DOHH2 (cell line): ENCODE data around the gene CLTCL1.
A peak's percentile ranks its signal among the peaks of the same experiment; 100 is the strongest.

Experiments used
- H3F3A ChIP-seq: fragments of 200-600 bp; sonication (generic), shearing (Covaris generic); 2 replicates; pipeline ENCODE4 v1.6.0; 2016; ENCODE audit warnings: antibody characterized with exemption, mild to moderate bottlenecking; ENCODE audit not compliant: control insufficient read depth, insufficient read depth
- H3K27ac ChIP-seq: fragments of 200-600 bp; sonication (generic); 2 replicates; pipeline ENCODE4 v1.5.1; 2014; ENCODE audit warnings: low read depth, mild to moderate bottlenecking, low read length, moderate library complexity
- H3K27me3 ChIP-seq: fragments of 200-600 bp; sonication (generic); 2 replicates; pipeline ENCODE4 v1.6.1; 2014; ENCODE audit warnings: mild to moderate bottlenecking, low read length, mixed read lengths; ENCODE audit not compliant: control insufficient read depth
- H3K36me3 ChIP-seq: fragments of 200-600 bp; sonication (generic); 2 replicates; pipeline ENCODE4 v1.6.1; 2014; ENCODE audit warnings: mild to moderate bottlenecking, low read length, moderate library complexity, mixed read lengths; ENCODE audit not compliant: control insufficient read depth
- H3K4me1 ChIP-seq: fragments of 200-600 bp; sonication (generic); 2 replicates; pipeline ENCODE4 v1.6.1; 2014; ENCODE audit warnings: mild to moderate bottlenecking, low read length, mixed read lengths; ENCODE audit not compliant: control insufficient read depth
- H3K4me2 ChIP-seq: fragments of 200-600 bp; sonication (generic); 2 replicates; pipeline ENCODE4 v1.6.0; 2014; ENCODE audit warnings: mild to moderate bottlenecking, low read length, moderate library complexity
- H3K4me3 ChIP-seq: fragments of 200-600 bp; sonication (generic); 2 replicates; pipeline ENCODE4 v1.5.1; 2014; ENCODE audit warnings: mild to moderate bottlenecking, low read length, mixed read lengths
- H3K79me2 ChIP-seq: fragments of 200-600 bp; sonication (generic); 2 replicates; pipeline ENCODE4 v1.6.1; 2014; ENCODE audit warnings: mild to moderate bottlenecking, low read length, mixed read lengths; ENCODE audit not compliant: control insufficient read depth
- H3K9me2 ChIP-seq: fragments of 200-600 bp; sonication (generic); replicated peaks from 2 replicates; pipeline ENCODE4 v1.6.1; 2014; ENCODE audit warnings: mild to moderate bottlenecking, low read length, mixed read lengths; ENCODE audit not compliant: control insufficient read depth
- H3K9me3 ChIP-seq: fragments of 200-600 bp; sonication (generic); 2 replicates; pipeline ENCODE4 v1.6.1; 2014; ENCODE audit warnings: antibody characterized with exemption, low read length, mixed read lengths; ENCODE audit not compliant: control insufficient read depth, insufficient read depth
- H4K20me1 ChIP-seq: fragments of 200-600 bp; sonication (generic); 2 replicates; pipeline ENCODE4 v1.6.0; 2014; ENCODE audit warnings: low read depth, mild to moderate bottlenecking, antibody characterized with exemption, low read length, moderate library complexity; ENCODE audit not compliant: control insufficient read depth, insufficient read depth
- CTCF ChIP-seq: fragments of 200-600 bp; sonication (generic); IDR thresholded peaks from one replicate; pipeline ENCODE4 v1.5.1; 2014; ENCODE audit warnings: antibody characterized with exemption, mild to moderate bottlenecking, low read depth, low read length; ENCODE audit not compliant: poor library complexity, severe bottlenecking
- EZH2phosphoT487 ChIP-seq: fragments of 200-600 bp; sonication (generic); IDR thresholded peaks from 2 replicates; pipeline ENCODE4 v1.6.1; 2017; ENCODE audit warnings: borderline replicate concordance, mild to moderate bottlenecking, antibody characterized with exemption, low read length, moderate library complexity, mixed read lengths

CLTCL1 gene

DNA sequence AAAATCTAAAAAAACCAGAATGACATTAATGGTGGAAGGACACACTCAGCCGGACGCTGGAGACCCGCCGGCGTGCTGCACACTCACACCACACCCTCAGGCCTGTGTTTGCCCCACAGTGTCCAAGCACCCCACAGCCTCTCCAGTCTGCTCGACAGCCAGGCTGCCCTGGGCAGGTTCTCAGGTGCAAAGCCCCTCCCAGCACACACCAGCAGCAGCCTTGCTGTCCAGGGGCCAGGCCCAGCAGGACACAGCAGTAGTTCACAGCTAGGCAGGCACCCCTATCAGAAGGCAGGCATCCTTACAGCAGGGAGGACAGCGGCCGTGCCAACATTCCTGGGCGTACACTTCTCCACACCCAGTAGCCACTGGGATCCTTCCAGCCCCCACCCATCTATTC, 111.3 kb downstream of the CLTCL1 start:
- Histone ChIP-seq H3K4me2 (no peak overlapping the region), H4K20me1 (peaks cover 2% of the 10 kb centered on the region; the same call in 1 of the 2 replicates), H3K9me2 (no peaks in the 10 kb centered on the region), H3K4me1 (peaks cover 38% of the 10 kb centered on the region), H3K9me3 (no peaks in the 10 kb centered on the region), H3K36me3 (peaks cover 25% of the 10 kb centered on the region), H3K4me3 (no peak overlapping the region), H3F3A (no peaks in the 10 kb centered on the region), H3K27ac (no peak overlapping the region), H3K79me2 (peaks cover 31% of the 10 kb centered on the region), H3K27me3 (no peaks in the 10 kb centered on the region; the same call in 1 of the 2 replicates)
- TF ChIP-seq EZH2phosphoT487 (no peak), CTCF (no peak)

DNA sequence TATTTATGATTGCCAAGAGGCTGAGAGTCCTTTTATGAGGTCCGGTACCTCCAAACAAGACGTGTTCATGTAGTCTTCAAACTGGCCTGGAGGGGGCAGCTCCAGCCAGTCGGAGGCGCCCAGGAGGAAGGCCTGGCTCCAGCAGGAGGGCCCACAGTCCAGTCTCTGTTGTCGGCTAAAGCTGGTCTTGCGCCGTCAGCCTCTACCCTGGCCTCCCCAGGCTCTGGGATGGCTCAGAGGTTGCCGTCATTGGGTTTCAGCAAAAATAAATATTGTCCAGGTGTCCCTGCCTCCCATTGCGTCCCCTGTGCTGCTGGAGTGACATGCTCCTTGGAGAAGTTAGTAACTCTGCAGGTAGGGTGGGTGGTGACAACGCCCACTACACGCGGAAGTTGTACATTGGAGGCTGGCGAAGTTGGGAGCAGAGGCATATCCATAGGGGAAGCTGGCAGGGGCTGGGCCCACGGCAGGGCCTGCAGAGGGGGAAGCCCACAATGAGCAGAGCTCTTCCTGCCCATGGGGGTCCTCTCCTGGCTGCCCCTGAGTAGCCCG, 111.9 kb downstream of the CLTCL1 start:
- peak overlapping the region; percentile 61 for H3K27ac ChIP-seq
- no peaks in the 10 kb centered on the region for H3K9me2 ChIP-seq
- H4K20me1 ChIP-seq, result peaks cover 3% of the 10 kb centered on the region; the same call in 1 of the 2 replicates
- H3K9me3 ChIP-seq, result no peaks in the 10 kb centered on the region
- no peaks in the 10 kb centered on the region for H3F3A ChIP-seq
- peak overlapping the region; percentile 85 for H3K4me3 ChIP-seq
- TF ChIP-seq CTCF, result peak; percentile 81
- TF ChIP-seq EZH2phosphoT487, result no peak
- peak overlapping the region; percentile 92 for H3K4me2 ChIP-seq
- H3K79me2 ChIP-seq, result peaks cover 38% of the 10 kb centered on the region
- H3K4me1 ChIP-seq, result peaks cover 45% of the 10 kb centered on the region
- H3K27me3 ChIP-seq, result no peaks in the 10 kb centered on the region; the same call in 1 of the 2 replicates
- peaks cover 31% of the 10 kb centered on the region for H3K36me3 ChIP-seq

DNA sequence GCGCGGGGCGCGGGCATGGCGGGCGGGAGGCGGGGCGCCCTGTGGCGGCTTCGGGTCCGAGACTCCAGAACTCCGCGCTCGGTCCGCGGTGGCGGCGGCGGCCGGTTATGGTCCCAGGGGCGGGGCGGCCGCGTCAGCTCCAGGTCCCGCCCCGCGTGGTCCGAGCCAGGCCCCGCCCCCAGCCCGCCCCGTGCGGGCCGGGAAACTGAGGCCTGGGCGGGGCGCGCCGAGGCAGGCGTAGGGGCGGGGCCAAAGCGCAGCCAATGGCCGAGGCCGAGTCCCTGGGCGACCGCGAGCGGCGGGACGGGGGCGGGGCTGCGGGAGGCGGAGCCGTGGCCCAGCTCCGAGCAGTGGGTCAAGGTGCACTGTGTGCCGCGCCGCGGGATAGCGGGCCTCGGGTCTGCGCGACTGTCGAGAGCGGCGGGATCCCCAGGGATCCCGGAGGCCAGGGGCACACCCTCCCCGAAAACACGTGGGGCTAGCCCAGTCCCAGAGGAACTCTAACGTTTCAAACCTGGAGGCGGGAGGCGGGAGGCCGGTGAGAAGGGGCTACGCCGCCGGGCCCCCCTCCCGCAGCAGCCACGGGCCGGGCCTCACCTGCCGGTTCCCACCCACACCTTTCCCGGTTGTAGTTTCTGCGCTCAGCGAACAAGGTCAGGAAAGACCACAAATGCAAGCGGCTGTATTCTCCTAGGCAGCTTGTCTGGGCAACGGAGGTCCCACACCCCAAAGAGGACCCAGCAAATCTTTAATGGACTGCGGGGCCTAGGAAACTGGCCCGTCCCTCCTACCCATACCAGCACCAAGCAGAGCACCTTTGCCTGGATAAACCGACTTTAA, 112.6 kb downstream of the CLTCL1 start, which contains the start of gene SLC25A1:
SLC25A1 (minus strand) TSS at position 80 of the 840 bp plus-strand sequence; CDS start at position 17, 63 bp downstream.
- TF ChIP-seq EZH2phosphoT487, result no peak
- TF ChIP-seq CTCF, result no peak
- H3K9me3 ChIP-seq, result no peaks in the 10 kb centered on the region
- H3K27me3 ChIP-seq, result no peaks in the 10 kb centered on the region; the same call in 1 of the 2 replicates
- peaks cover 3% of the 10 kb centered on the region; the same call in 1 of the 2 replicates for H4K20me1 ChIP-seq
- no peaks in the 10 kb centered on the region for H3K9me2 ChIP-seq
- H3K4me3 ChIP-seq, result peak within 1 kb of the TSS; percentile 85
- H3K36me3 ChIP-seq, result peaks cover 36% of the 10 kb centered on the region
- H3K27ac ChIP-seq, result peak within 1 kb of the TSS; percentile 61
- H3F3A ChIP-seq, result peaks cover 3% of the 10 kb centered on the region
- peaks cover 48% of the 10 kb centered on the region for H3K4me1 ChIP-seq
- peaks cover 45% of the 10 kb centered on the region for H3K79me2 ChIP-seq
- peak within 1 kb of the TSS; percentile 92 for H3K4me2 ChIP-seq
